Fibroblast of mammary gland (primary cell): Measurements from ENCODE around the gene CLPTM1.

Experiments
- DNase-seq: peaks from one replicate; pipeline ENCODE4 v3.0.0-alpha.2; 2010; ENCODE audit warnings: low read depth
- H3K4me3 ChIP-seq: 2 replicates; pipeline ENCODE4 v1.5.1; 2011; ENCODE audit warnings: low read depth, mild to moderate bottlenecking, low read length, moderate library complexity; ENCODE audit not compliant: control insufficient read depth
- TF ChIP-seq, protein P1 (sequence below): conservative IDR thresholded peaks from 2 replicates; pipeline ENCODE4 v1.5.1; 2011; ENCODE audit warnings: low read depth, low read length, inconsistent platforms; ENCODE audit not compliant: control insufficient read depth, insufficient read depth

The CLPTM1 gene

GRCh38 chr19:44984005-44984404 is 28.8 kb downstream of the CLPTM1 start:
- TF ChIP-seq, protein P1, sequence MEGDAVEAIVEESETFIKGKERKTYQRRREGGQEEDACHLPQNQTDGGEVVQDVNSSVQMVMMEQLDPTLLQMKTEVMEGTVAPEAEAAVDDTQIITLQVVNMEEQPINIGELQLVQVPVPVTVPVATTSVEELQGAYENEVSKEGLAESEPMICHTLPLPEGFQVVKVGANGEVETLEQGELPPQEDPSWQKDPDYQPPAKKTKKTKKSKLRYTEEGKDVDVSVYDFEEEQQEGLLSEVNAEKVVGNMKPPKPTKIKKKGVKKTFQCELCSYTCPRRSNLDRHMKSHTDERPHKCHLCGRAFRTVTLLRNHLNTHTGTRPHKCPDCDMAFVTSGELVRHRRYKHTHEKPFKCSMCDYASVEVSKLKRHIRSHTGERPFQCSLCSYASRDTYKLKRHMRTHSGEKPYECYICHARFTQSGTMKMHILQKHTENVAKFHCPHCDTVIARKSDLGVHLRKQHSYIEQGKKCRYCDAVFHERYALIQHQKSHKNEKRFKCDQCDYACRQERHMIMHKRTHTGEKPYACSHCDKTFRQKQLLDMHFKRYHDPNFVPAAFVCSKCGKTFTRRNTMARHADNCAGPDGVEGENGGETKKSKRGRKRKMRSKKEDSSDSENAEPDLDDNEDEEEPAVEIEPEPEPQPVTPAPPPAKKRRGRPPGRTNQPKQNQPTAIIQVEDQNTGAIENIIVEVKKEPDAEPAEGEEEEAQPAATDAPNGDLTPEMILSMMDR = no peak
- H3K4me3 ChIP-seq = no peak overlapping the region
- DNase-seq = no peak

- no peak overlapping the region for H3K4me3 ChIP-seq
- no peak for DNase-seq
- TF ChIP-seq, protein P1 = no peak
These were observed 30.3 kb downstream of the CLPTM1 start for GRCh38 chr19:44985445-44985844.

DNA sequence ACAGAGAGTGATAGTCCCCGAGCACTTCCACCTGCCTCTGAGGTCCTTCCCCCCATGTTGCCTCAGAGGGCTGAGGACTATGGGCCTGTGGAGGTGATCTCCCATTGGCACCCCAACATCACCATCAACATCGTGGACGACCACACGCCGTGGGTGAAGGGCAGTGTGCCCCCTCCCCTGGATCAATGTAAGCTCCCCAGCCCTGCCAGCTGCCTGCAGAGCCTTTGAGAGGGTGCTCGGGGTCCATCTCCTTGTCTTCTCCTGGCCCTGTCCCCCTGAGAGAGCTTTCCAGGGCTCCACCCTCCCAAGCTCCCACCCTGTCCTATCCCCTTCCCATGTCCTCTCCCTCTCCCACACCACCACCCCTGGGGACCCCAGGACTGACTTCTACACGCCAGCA is 31.2 kb downstream of the CLPTM1 start:
- TF ChIP-seq, protein P1 = no peak
- no peak overlapping the region for H3K4me3 ChIP-seq
- DNase-seq = no peak

DNA sequence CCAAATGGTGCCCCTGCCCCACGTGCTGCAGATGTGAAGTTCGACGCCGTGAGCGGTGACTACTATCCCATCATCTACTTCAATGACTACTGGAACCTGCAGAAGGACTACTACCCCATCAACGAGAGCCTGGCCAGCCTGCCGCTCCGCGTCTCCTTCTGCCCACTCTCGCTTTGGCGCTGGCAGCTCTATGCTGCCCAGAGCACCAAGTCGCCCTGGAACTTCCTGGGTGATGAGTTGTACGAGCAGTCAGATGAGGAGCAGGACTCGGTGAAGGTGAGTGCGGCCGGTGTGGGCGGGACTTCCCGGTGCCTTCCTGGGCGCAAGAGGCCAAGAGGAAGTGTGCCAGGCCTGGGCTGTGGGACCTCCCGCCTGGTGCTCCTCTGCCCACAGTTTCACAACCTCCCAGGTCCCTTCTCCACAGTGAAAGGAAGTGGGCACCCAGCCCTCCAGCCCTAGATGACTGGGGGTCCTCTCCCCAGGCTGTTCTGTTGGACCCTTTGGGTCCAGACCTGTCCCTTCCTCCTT is 32.0 kb downstream of the CLPTM1 start:
- no peak for DNase-seq
- H3K4me3 ChIP-seq = no peak overlapping the region
- TF ChIP-seq, protein P1 = no peak

- no peak overlapping the region for H3K4me3 ChIP-seq
- TF ChIP-seq, protein P1 = no peak
- no peak for DNase-seq
These were observed 33.1 kb downstream of the CLPTM1 start for GRCh38 chr19:44988273-44988672.

GRCh38 chr19:44988896-44989556 is 33.8 kb downstream of the CLPTM1 start:
- H3K4me3 ChIP-seq = no peak overlapping the region
- TF ChIP-seq, protein P1 = peak; percentile 68
- DNase-seq = peak; percentile 72
